Left kidney (tissue), 8 donors: ENCODE data around the gene DELE1. TPM values are rescaled to one million over a fixed set of nuclear protein-coding genes. Genes with fewer than 3 reads are reported as not detected.

Source experiments
- DNase-seq: peaks from one replicate; pipeline ENCODE4 v3.0.0-alpha.2; 2013
- long read RNA-seq, 8 donors: transcript quantifications; one replicate each; lab custom pipeline, GENCODE V29; 2026
- polyA plus RNA-seq: library from polyadenylated mRNA; unstranded; fragments of 120-200 nt; gene quantifications from one replicate; pipeline ENCODE4 v1.2.1, GENCODE V29; 2013; ENCODE audit not compliant: insufficient read length

The DELE1 gene
- 133 TPM for polyA plus RNA-seq
- long read RNA-seq, donor 1, full-length matches to known transcripts: 4 of 37 reads
- long read RNA-seq, donor 1, partial matches to known transcripts: 33 of 37 reads
- long read RNA-seq, donor 1, other reads (novel, unspliced or antisense): 0 of 37 reads
- long read RNA-seq, donor 2, full-length matches to known transcripts: 8 of 32 reads
- long read RNA-seq, donor 2, partial matches to known transcripts: 24 of 32 reads
- long read RNA-seq, donor 2, other reads (novel, unspliced or antisense): 0 of 32 reads
- long read RNA-seq, donor 3, full-length matches to known transcripts: 5 of 12 reads
- long read RNA-seq, donor 3, partial matches to known transcripts: 7 of 12 reads
- long read RNA-seq, donor 3, other reads (novel, unspliced or antisense): 0 of 12 reads
- long read RNA-seq, donor 4, full-length matches to known transcripts: 2 of 7 reads
- long read RNA-seq, donor 4, partial matches to known transcripts: 5 of 7 reads
- long read RNA-seq, donor 4, other reads (novel, unspliced or antisense): 0 of 7 reads
- long read RNA-seq, donor 5, full-length matches to known transcripts: 10 of 30 reads
- long read RNA-seq, donor 5, partial matches to known transcripts: 15 of 30 reads
- long read RNA-seq, donor 5, other reads (novel, unspliced or antisense): 5 of 30 reads
- long read RNA-seq, donor 6, full-length matches to known transcripts: 9 of 18 reads
- long read RNA-seq, donor 6, partial matches to known transcripts: 9 of 18 reads
- long read RNA-seq, donor 6, other reads (novel, unspliced or antisense): 0 of 18 reads
- long read RNA-seq, donor 7, full-length matches to known transcripts: 14 of 59 reads
- long read RNA-seq, donor 7, partial matches to known transcripts: 32 of 59 reads
- long read RNA-seq, donor 7, other reads (novel, unspliced or antisense): 13 of 59 reads
- long read RNA-seq, donor 8, full-length matches to known transcripts: 2 of 2 reads
- long read RNA-seq, donor 8, partial matches to known transcripts: 0 of 2 reads
- long read RNA-seq, donor 8, other reads (novel, unspliced or antisense): 0 of 2 reads

- peak; percentile 95 for DNase-seq
Measured at GRCh38 chr5:141923448-141924313, at the start of gene DELE1. Gene DELE1 (plus strand): TSS chr5:141923871. CDS start chr5:141923942, 71 bp downstream.

- DNase-seq: no peak
Measured at GRCh38 chr5:141873933-141874261, 49.8 kb upstream of the DELE1 start.

- DNase-seq: no peak
Measured at GRCh38 chr5:141874262-141874964, 49.3 kb upstream of the DELE1 start.

- no peak for DNase-seq
Measured at GRCh38 chr5:141875022-141875740, 48.5 kb upstream of the DELE1 start.

GRCh38 chr5:141875795-141876627, 47.7 kb upstream of the DELE1 start:
- DNase-seq: no peak

GRCh38 chr5:141876628-141877355, 46.9 kb upstream of the DELE1 start:
- no peak for DNase-seq

- no peak for DNase-seq
Measured at GRCh38 chr5:141877356-141878185, 46.1 kb upstream of the DELE1 start.

GRCh38 chr5:141878186-141878710, 45.4 kb upstream of the DELE1 start, which contains the start of gene PCDH1:
Gene PCDH1 (minus strand): TSS chr5:141878410. CDS start chr5:141878262, 148 bp downstream.
- no peak for DNase-seq

GRCh38 chr5:141878711-141879425, 44.8 kb upstream of the DELE1 start:
- DNase-seq: peak; percentile 98

- DNase-seq: no peak
Measured at GRCh38 chr5:141879426-141879759, 44.3 kb upstream of the DELE1 start.

GRCh38 chr5:141879941-141880738, 43.5 kb upstream of the DELE1 start:
- DNase-seq: no peak

GRCh38 chr5:141880961-141881801, 42.5 kb upstream of the DELE1 start:
- DNase-seq: no peak

- DNase-seq: no peak
Measured at GRCh38 chr5:141881886-141882285, 41.8 kb upstream of the DELE1 start.

GRCh38 chr5:141882594-141883183, 41.0 kb upstream of the DELE1 start:
- no peak for DNase-seq
